Calu3 (cell line): ENCODE data around the gene ABHD10. TPM values are rescaled to one million over a fixed set of nuclear protein-coding genes. Genes with fewer than 3 reads are reported as not detected.

Source experiments
- BruUV-seq: library from RNA; stranded (reverse); fragments of 400-500 nt; replicated peaks from 2 replicates; lab custom pipeline; 2021; lab: Mats Ljungman, UMichigan
- CTCF ChIA-PET: fragments of 300-600 bp; sonication (Branson Sonifier 250); formaldehyde crosslinking; loops from one replicate; lab custom pipeline; 2022; ENCODE audit warnings: antibody characterized with exemption; lab: Charles Lee
- DNase-seq: peaks from one replicate; pipeline ENCODE4 v3.0.0; 2022
- H3K27ac Mint-ChIP-seq: one replicate; pipeline ENCODE4 v1.8.0; 2022; ENCODE audit warnings: mixed read lengths; ENCODE audit not compliant: unreplicated experiment
- H3K27me3 Mint-ChIP-seq: one replicate; pipeline ENCODE4 v1.8.0; 2022; ENCODE audit warnings: mixed read lengths; ENCODE audit not compliant: unreplicated experiment
- H3K36me3 Mint-ChIP-seq: one replicate; pipeline ENCODE4 v1.8.0; 2022; ENCODE audit warnings: mild to moderate bottlenecking, moderate library complexity, mixed read lengths; ENCODE audit not compliant: insufficient read depth, unreplicated experiment
- H3K4me1 Mint-ChIP-seq: one replicate; pipeline ENCODE4 v1.8.0; 2022; ENCODE audit warnings: mild to moderate bottlenecking, low read depth, mixed read lengths; ENCODE audit not compliant: unreplicated experiment
- H3K4me3 Mint-ChIP-seq: one replicate; pipeline ENCODE4 v1.8.0; 2022; ENCODE audit warnings: mild to moderate bottlenecking, low read depth, moderate library complexity, mixed read lengths; ENCODE audit not compliant: unreplicated experiment
- H3K9me3 Mint-ChIP-seq: one replicate; pipeline ENCODE4 v1.8.0; 2022; ENCODE audit warnings: low read depth, mixed read lengths; ENCODE audit not compliant: unreplicated experiment
- intact Hi-C: fragments of 100-400 bp; cut with micrococcal nuclease; formaldehyde crosslinking; loops from one replicate; pipeline ENCODE4 v1.10.0; 2022; ENCODE audit not compliant: unreplicated experiment
- total RNA-seq: library from RNA; stranded (reverse); gene quantifications from 2 replicates; pipeline ENCODE4 v1.2.3, GENCODE V29; 2022
- TF ChIP-seq, protein P1 (sequence below): fragments of 200-600 bp; IDR thresholded peaks from one replicate; pipeline ENCODE4 v1.8.0; 2022; ENCODE audit warnings: antibody characterized with exemption; ENCODE audit not compliant: unreplicated experiment

The ABHD10 gene
- total RNA-seq, 1 experiment from 2014 or later = 26.4 TPM

GRCh38 chr3:112004187-112004586 is 25.4 kb downstream of the ABHD10 start:
- intact Hi-C loops = no loop called here
- CTCF ChIA-PET = interaction anchor here (0.6 to 1.9 kb wide), 3 partner anchors 8 to 39 kb away, joined by 3 to 7 read pairs (median 3); no protein-coding TSS in a partner anchor
- BruUV-seq = no TSS peak
- Mint-ChIP-seq H3K4me1 (peaks cover 14% of the 10 kb centered on the region), H3K9me3 (no peaks in the 10 kb centered on the region), H3K27me3 (no peaks in the 10 kb centered on the region), H3K27ac (no peak overlapping the region), H3K36me3 (peaks cover 2% of the 10 kb centered on the region), H3K4me3 (no peak overlapping the region)
- TF ChIP-seq, protein P1, sequence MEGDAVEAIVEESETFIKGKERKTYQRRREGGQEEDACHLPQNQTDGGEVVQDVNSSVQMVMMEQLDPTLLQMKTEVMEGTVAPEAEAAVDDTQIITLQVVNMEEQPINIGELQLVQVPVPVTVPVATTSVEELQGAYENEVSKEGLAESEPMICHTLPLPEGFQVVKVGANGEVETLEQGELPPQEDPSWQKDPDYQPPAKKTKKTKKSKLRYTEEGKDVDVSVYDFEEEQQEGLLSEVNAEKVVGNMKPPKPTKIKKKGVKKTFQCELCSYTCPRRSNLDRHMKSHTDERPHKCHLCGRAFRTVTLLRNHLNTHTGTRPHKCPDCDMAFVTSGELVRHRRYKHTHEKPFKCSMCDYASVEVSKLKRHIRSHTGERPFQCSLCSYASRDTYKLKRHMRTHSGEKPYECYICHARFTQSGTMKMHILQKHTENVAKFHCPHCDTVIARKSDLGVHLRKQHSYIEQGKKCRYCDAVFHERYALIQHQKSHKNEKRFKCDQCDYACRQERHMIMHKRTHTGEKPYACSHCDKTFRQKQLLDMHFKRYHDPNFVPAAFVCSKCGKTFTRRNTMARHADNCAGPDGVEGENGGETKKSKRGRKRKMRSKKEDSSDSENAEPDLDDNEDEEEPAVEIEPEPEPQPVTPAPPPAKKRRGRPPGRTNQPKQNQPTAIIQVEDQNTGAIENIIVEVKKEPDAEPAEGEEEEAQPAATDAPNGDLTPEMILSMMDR = no peak
- no peak for DNase-seq

DNA sequence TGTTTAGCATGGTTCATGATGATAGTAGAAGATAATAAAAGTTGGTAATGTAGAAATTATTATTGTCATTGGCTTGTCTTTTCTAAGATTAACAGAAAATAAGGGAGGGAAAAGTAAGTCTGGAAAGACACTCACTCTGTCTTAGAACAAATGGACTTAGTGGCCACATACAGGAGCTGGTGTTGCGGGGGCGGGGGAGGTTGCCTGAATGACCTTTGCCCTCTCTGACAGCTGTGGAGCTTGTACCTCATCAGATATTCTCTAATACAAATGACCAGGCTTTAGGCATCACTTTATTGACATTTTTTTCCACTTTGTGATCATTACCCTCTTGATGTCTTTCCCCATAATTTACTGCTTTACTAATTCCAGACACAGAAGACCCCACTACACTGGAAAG is 25.8 kb downstream of the ABHD10 start:
- Mint-ChIP-seq H3K4me1 (peaks cover 14% of the 10 kb centered on the region), H3K9me3 (no peaks in the 10 kb centered on the region), H3K27me3 (no peaks in the 10 kb centered on the region), H3K27ac (no peak overlapping the region), H3K36me3 (no peaks in the 10 kb centered on the region), H3K4me3 (no peak overlapping the region)
- intact Hi-C loops = no loop called here
- CTCF ChIA-PET = interaction anchor here (0.6 to 1.9 kb wide), 2 partner anchors 16 to 38 kb away, joined by 3 to 7 read pairs; no protein-coding TSS in a partner anchor
- no TSS peak for BruUV-seq
- DNase-seq = no peak
- TF ChIP-seq, protein P1 = no peak

DNA sequence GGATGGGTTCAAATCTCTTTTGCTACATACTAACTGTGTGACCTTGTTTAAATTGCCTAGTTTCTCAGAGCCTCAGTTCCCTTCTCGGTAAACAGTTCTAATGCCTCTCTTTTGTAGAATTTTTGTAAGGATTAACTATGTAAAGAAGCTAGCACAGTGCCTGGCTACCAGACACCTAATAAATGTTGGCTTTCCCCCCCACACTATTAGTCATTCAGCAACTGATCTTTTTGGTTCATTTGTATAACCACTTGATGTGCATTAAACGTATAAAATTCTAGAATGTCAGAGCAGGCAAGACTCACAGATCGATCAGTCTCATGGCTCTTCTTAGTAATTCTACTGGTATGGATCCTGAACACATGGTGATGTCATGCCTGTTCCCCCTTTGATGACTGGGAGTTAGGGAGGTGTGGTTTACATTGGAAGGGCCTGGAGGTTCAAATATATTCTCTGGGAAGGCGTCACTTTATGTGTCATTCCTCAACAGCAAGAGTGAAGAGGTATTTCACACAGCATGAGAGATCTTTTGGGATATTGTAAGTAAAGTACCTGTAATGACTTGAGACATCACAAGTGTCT is 26.4 kb downstream of the ABHD10 start:
- Mint-ChIP-seq H3K27me3 (no peaks in the 10 kb centered on the region), H3K27ac (no peak overlapping the region), H3K36me3 (no peaks in the 10 kb centered on the region), H3K4me1 (peaks cover 14% of the 10 kb centered on the region), H3K4me3 (no peak overlapping the region), H3K9me3 (no peaks in the 10 kb centered on the region)
- CTCF ChIA-PET = interaction anchor here (1.9 kb wide), 1 partner anchor 16 kb away, joined by 7 read pairs; no protein-coding TSS in a partner anchor
- BruUV-seq = no TSS peak
- intact Hi-C loops = no loop called here
- DNase-seq = no peak
- TF ChIP-seq, protein P1 = no peak

- CTCF ChIA-PET = interaction anchor here (1.0 kb wide), 1 partner anchor 19 kb away, joined by 3 read pairs; no protein-coding TSS in a partner anchor
- DNase-seq = no peak
- no TSS peak for BruUV-seq
- no peaks in the 10 kb centered on the region for H3K36me3 Mint-ChIP-seq
- no peaks in the 10 kb centered on the region for H3K27me3 Mint-ChIP-seq
- TF ChIP-seq, protein P1 = no peak
- H3K9me3 Mint-ChIP-seq = no peaks in the 10 kb centered on the region
- intact Hi-C loops = no loop called here
- H3K27ac Mint-ChIP-seq = no peak overlapping the region
- H3K4me3 Mint-ChIP-seq = no peak overlapping the region
- peaks cover 7% of the 10 kb centered on the region for H3K4me1 Mint-ChIP-seq
Observed at GRCh38 chr3:112007633-112008032, 28.8 kb downstream of the ABHD10 start.
